ENCODE results near the gene CUEDC2.

Gene CUEDC2

DNA sequence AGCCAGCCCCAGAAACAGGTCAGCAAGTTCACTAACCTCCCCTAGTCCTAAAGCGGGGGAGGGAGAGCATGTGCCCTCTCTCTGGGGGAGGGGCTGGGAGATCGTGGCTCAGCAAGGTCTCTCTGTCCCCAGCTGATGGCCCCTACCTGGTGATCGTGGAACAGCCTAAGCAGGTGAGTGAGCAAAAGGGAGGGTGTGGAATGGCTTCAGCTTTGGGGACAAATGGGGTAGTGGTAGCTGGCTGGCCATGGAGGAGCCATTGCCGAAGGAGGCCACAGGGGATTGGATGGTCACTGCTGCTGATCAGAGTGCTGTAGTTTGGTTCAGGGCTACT, 36.1 kb downstream of the CUEDC2 start:
- FAIRE-seq, result no peak
- TF ChIP-seq PAX5 (IDR thresholded peaks at IDR 0.05; ENCODE audit: insufficient read depth, low read length, severe bottlenecking), result no peak
- TF ChIP-seq POLR2A (IDR thresholded peaks at IDR 0.05; ENCODE audit: low read depth, low read length), result no peak
- TF ChIP-seq TAF1 (IDR thresholded peaks at IDR 0.05; ENCODE audit: low read depth, low read length), result no peak
- DNase-seq (ENCODE audit: insufficient read length, low spot score), result no peak

DNA sequence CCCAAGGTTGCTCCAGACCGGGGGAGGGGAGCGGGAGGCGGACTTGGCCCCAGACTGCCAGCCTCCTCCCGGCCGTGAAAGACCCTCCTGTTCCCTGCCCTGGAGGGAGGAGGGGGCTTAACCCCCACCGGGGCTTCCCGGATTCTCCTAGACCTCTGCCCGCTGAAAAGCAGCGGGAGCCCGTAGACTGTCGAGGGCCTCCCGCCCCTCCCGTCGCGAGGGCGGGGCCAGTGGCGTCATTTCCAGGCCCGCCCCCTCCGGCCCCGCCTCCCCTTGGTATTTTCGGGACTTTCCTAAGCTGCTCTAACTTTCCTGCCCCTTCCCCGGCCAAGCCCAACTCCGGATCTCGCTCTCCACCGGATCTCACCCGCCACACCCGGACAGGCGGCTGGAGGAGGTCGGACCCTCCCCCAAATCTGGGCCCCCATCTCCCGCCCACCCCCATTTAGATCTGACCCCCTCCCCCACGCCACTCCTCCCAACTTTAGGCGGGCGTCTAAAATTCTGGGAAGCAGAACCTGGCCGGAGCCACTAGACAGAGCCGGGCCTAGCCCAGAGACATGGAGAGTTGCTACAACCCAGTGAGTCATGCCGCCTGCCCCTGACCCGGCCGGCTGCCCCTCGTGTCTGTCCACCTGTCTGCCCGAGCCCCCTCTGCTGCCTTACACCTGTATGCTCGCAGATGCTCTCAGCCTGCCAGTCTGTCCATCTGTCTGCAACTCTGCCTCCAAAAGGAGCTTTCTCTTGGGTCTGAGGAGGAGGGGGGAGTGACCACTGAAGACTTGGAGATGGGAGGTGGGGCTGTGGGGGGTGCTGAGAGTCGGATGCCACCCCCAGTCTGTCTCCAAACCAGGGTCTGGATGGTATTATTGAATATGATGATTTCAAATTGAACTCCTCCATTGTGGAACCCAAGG, 36.7 kb downstream of the CUEDC2 start, which contains the start of gene NFKB2:
Gene NFKB2 (plus strand): TSS at position 306 of the 917 bp plus-strand sequence. CDS start 255 bp downstream, at position 561.
- peak; percentile 10; the same call in 1 of the 2 replicates for TF ChIP-seq TAF1 (IDR thresholded peaks at IDR 0.05; ENCODE audit: low read depth, low read length)
- TF ChIP-seq POLR2A (IDR thresholded peaks at IDR 0.05; ENCODE audit: low read depth, low read length), result peak; percentile 3; the same call in 1 of the 2 replicates
- TF ChIP-seq SPI1 (IDR thresholded peaks at IDR 0.05; ENCODE audit: low read depth, low read length), result no peak
- TF ChIP-seq POU2F2 (IDR thresholded peaks at IDR 0.05; ENCODE audit: low read depth, low read length), result peak; percentile 15; the same call in 1 of the 2 replicates
- FAIRE-seq (peak; percentile 91), DNase-seq (ENCODE audit: insufficient read length, low spot score) (peak; percentile 84)

DNA sequence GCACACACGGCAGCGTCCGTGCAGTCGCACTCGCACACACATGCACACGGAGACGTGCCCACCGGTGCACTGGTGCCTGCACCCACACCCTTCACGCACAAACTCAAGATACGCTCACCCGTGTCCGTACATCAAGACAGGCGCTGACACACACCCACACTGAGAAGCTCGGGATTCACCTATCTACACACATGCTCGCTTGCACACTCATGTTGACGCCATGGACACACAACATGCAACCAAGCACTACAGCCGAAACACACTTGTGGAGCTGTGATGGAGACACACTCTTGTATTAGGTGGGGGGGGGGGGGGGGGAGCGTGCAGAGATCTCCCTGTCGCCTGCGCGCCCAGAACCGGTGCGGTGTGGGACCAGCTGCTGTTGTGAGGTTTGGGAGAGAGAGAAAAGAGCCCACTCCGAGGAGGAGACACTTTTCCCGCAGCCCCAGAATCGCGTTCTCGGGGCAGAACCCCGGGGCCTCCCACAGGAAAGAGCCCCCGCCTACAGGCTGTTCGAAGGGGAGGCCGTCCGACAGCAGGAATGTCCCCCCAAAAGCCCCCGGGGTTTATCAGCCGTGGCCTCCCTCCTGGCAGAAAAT, 37.5 kb downstream of the CUEDC2 start:
- DNase-seq (ENCODE audit: insufficient read length, low spot score) (no peak), FAIRE-seq (no peak)
- TF ChIP-seq POLR2AphosphoS5 (IDR thresholded peaks at IDR 0.05; ENCODE audit: low read depth, low read length) (peak; percentile 90), POU2F2 (IDR thresholded peaks at IDR 0.05; ENCODE audit: low read depth, low read length) (no peak; the same call in 1 of the 2 replicates), TAF1 (IDR thresholded peaks at IDR 0.05; ENCODE audit: low read depth, low read length) (no peak; the same call in none of the 2 replicates), POLR2A (IDR thresholded peaks at IDR 0.05; ENCODE audit: low read depth, low read length) (peak; percentile 79), PAX5 (IDR thresholded peaks at IDR 0.05; ENCODE audit: insufficient read depth, low read length, severe bottlenecking) (no peak), SPI1 (IDR thresholded peaks at IDR 0.05; ENCODE audit: low read depth, low read length) (no peak)

DNA sequence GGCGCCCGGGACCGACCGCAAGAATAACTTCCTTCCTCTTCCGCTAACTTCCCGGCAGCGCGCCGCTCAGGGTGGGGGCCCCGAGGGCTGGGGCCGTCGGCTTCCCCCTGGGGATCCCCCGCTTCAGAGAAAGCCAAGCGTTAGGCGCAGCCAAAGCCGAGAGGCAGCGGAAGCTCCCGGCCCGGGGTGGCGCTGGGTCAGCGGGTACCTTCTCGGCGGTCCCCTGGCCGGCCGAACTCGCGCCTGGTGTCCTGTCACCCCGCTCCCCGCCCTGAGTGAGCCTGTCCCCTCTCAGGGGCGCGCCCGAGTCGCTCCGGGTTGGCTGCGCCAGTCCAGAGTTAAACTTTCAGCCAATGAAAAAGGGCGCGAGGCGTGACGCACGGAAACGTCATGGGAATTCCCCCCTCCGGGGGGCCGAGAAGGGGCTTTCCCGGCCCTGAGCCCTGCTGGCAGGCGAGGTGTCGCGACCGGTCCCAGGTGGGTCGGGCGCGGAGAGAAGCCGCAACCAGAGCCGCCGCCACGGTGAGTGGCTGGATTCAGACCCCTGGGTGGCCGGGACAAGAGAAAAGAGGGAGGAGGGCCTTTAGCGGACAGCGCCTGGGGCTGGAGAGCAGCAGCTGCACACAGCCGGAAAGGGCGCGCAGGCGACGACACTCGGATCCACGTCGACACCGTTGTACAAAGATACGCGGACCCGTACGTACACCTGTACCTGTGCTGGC, 38.1 kb downstream of the CUEDC2 start:
- DNase-seq (ENCODE audit: insufficient read length, low spot score), result peak; percentile 97
- peak; percentile 90 for FAIRE-seq
- TF ChIP-seq POU2F2 (IDR thresholded peaks at IDR 0.05; ENCODE audit: low read depth, low read length), result peak; percentile 77
- TF ChIP-seq TAF1 (IDR thresholded peaks at IDR 0.05; ENCODE audit: low read depth, low read length), result peak; percentile 22; the same call in 1 of the 2 replicates
- peak; percentile 24 for TF ChIP-seq PAX5 (IDR thresholded peaks at IDR 0.05; ENCODE audit: insufficient read depth, low read length, severe bottlenecking)
- no peak for TF ChIP-seq POLR2A (IDR thresholded peaks at IDR 0.05; ENCODE audit: low read depth, low read length)
- no peak for TF ChIP-seq POLR2AphosphoS5 (IDR thresholded peaks at IDR 0.05; ENCODE audit: low read depth, low read length)
- peak; percentile 77 for TF ChIP-seq SPI1 (IDR thresholded peaks at IDR 0.05; ENCODE audit: low read depth, low read length)

DNA sequence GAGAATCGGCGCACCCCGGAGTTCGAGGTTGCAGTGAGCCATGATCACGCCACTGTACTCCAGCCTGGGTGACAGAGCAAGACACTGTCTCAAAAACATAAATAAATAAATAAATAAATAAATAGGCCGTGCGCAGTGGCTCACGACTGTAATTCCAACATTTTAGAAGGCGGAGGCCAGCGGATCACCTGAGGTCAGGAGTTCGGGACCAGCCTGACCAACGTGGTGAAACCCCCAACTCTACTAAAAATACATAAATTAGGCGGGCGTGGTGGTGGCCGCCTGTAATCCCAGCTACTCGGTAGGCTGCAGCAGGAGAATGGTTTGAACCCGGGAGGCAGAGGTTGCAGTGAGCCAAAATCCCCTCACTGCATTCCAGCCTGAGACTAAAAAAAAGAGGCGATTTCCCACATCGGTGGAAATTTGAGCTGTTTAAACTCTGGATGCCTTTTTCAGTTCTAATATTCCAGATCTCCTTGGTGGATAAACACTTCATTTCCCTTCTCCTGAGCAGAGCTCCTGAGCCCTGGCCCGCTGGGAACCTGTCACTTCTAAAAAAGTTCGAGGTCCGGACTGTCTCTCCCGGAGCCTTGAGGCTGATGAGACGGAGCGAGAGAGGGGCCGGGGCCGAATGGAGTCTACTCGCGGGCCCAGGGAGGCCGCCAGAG, 38.8 kb downstream of the CUEDC2 start:
- DNase-seq (ENCODE audit: insufficient read length, low spot score), result no peak
- no peak for TF ChIP-seq POLR2A (IDR thresholded peaks at IDR 0.05; ENCODE audit: low read depth, low read length)
- TF ChIP-seq SPI1 (IDR thresholded peaks at IDR 0.05; ENCODE audit: low read depth, low read length), result no peak
- TF ChIP-seq PAX5 (IDR thresholded peaks at IDR 0.05; ENCODE audit: insufficient read depth, low read length, severe bottlenecking), result no peak
- no peak for TF ChIP-seq POLR2AphosphoS5 (IDR thresholded peaks at IDR 0.05; ENCODE audit: low read depth, low read length)
- no peak for TF ChIP-seq TAF1 (IDR thresholded peaks at IDR 0.05; ENCODE audit: low read depth, low read length)
- no peak for FAIRE-seq

DNA sequence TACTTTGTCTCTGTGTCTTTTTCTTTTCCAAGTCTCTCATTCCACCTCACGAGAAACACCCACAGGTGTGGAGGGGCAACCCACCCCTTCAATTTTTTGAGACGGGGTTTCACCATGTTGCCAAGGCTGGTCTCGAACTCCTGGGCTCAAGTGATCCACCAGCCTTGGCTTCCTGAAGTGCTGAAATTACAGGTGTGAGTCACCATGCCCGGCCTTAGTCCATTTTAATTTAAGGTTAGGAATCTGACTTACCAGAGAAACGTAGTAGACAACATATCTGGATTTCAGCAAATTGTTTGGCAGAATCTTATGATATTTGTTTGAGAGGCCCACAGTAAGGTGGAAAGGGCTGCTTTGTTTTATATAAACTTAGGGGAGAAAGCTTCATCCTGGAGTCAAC, 40.1 kb downstream of the CUEDC2 start:
- DNase-seq (ENCODE audit: insufficient read length, low spot score), result no peak
- TF ChIP-seq TAF1 (IDR thresholded peaks at IDR 0.05; ENCODE audit: low read depth, low read length) (no peak), POLR2AphosphoS5 (IDR thresholded peaks at IDR 0.05; ENCODE audit: low read depth, low read length) (no peak), PAX5 (IDR thresholded peaks at IDR 0.05; ENCODE audit: insufficient read depth, low read length, severe bottlenecking) (no peak), SPI1 (IDR thresholded peaks at IDR 0.05; ENCODE audit: low read depth, low read length) (no peak), POLR2A (IDR thresholded peaks at IDR 0.05; ENCODE audit: low read depth, low read length) (no peak), POU2F2 (IDR thresholded peaks at IDR 0.05; ENCODE audit: low read depth, low read length) (no peak)
- FAIRE-seq, result no peak

DNA sequence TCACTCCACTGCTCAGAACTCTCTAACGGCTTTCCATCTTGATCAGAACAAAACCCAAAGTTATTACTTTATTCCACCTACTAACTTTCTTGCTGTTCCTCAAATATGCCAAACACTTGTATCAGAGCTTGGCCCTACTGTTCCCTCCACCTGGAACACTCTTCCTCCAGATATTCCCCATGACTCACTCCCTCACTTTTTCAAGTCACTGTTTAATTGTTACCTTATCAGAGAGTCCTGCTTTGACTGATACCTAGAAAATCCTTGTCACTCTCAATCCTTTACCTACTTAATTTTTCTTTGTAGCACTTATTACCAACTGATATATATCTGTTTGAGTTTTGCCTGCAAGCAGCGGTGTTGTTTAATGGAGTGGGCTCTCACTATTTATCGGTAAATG, 42.5 kb downstream of the CUEDC2 start:
- TF ChIP-seq PAX5 (IDR thresholded peaks at IDR 0.05; ENCODE audit: insufficient read depth, low read length, severe bottlenecking) (no peak), POLR2A (IDR thresholded peaks at IDR 0.05; ENCODE audit: low read depth, low read length) (no peak), SPI1 (IDR thresholded peaks at IDR 0.05; ENCODE audit: low read depth, low read length) (no peak), POU2F2 (IDR thresholded peaks at IDR 0.05; ENCODE audit: low read depth, low read length) (no peak), TAF1 (IDR thresholded peaks at IDR 0.05; ENCODE audit: low read depth, low read length) (no peak), POLR2AphosphoS5 (IDR thresholded peaks at IDR 0.05; ENCODE audit: low read depth, low read length) (no peak)
- FAIRE-seq, result no peak
- DNase-seq (ENCODE audit: insufficient read length, low spot score), result no peak

DNA sequence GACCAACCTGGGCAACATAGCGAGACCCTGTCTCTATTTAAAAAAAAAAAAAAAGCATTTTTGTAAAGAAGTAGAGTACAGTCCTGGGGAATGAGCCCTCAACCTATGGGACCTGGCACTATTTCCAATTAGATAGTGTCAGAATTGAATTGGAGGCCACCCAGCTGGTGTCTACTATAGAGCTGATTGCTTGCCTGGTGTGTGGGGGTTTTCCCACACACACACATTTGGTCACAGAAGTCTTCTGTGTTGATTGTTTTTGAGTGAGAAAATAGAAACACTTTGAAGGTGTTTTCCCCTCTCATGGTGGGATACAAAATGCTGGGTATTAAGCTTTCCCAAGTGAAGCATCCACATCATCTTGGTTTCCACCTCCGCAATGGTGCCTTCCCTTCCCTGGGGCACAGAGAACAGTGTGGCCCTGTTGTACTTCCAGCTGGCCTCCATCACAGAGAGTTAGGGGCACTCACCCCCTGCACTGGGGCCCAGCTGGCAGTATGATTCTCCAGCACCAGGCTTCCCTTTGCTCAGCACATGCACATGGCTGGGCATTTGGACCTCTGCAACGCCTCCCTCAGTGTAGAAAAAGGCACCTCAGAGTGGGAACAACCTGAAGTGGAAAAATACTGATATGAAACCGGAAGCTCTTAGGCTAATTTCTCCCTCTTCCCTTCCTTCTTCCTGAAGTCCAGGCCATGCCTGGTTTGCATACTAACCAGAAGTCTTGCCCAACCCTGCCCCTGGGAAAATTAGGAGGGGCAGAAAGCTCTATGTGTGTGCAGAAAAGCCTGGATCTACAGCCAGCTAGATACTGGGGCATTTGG, 47.6 kb downstream of the CUEDC2 start:
- DNase-seq (ENCODE audit: insufficient read length, low spot score), result no peak
- FAIRE-seq, result no peak
- TF ChIP-seq POLR2AphosphoS5 (IDR thresholded peaks at IDR 0.05; ENCODE audit: low read depth, low read length), result no peak
- no peak for TF ChIP-seq POU2F2 (IDR thresholded peaks at IDR 0.05; ENCODE audit: low read depth, low read length)
- TF ChIP-seq SPI1 (IDR thresholded peaks at IDR 0.05; ENCODE audit: low read depth, low read length), result no peak
- TF ChIP-seq POLR2A (IDR thresholded peaks at IDR 0.05; ENCODE audit: low read depth, low read length), result no peak
- no peak for TF ChIP-seq TAF1 (IDR thresholded peaks at IDR 0.05; ENCODE audit: low read depth, low read length)
- no peak for TF ChIP-seq PAX5 (IDR thresholded peaks at IDR 0.05; ENCODE audit: insufficient read depth, low read length, severe bottlenecking)
